ENCODE measurements around the gene CAPN14.

CAPN14 gene

GRCh38 chr2:31253356-31254131 lies 36.2 kb upstream of the CAPN14 start:
- ChIA-PET POLR2A (no interaction called here), CTCF (interaction anchor here (0.7 to 1.6 kb wide), 4 partner anchors 16 to 373 kb away, joined by 3 to 5 read pairs (median 3); no protein-coding TSS in a partner anchor)
- no peak overlapping the region for H3K4me3 ChIP-seq (ENCODE audit: low read depth, low read length)
- DNase-seq (ENCODE audit: low read depth, low spot score), result no peak
- TF ChIP-seq, protein P1, sequence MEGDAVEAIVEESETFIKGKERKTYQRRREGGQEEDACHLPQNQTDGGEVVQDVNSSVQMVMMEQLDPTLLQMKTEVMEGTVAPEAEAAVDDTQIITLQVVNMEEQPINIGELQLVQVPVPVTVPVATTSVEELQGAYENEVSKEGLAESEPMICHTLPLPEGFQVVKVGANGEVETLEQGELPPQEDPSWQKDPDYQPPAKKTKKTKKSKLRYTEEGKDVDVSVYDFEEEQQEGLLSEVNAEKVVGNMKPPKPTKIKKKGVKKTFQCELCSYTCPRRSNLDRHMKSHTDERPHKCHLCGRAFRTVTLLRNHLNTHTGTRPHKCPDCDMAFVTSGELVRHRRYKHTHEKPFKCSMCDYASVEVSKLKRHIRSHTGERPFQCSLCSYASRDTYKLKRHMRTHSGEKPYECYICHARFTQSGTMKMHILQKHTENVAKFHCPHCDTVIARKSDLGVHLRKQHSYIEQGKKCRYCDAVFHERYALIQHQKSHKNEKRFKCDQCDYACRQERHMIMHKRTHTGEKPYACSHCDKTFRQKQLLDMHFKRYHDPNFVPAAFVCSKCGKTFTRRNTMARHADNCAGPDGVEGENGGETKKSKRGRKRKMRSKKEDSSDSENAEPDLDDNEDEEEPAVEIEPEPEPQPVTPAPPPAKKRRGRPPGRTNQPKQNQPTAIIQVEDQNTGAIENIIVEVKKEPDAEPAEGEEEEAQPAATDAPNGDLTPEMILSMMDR (IDR thresholded peaks at IDR 0.05; ENCODE audit: insufficient read depth, low read length, missing control alignments), result no peak

DNA sequence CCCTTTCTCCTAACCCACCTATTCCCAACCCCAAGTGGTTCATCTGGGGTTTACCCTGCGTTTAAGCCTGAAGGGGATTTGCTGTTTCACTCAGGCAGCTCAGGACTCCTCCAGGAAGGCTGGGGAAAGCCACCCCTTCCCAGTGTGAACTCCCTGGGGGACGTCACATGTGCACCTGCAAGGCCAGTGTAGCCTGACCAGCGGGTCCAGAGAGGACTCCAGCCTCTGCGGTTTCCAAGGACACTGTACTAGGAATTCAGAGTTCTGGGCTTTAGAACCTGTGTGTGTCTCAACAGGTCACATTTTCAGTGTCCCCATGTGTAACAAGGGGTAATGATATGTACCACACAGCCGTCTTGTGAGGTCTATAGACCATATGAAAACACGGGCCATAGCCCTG lies 34.5 kb upstream of the CAPN14 start:
- ChIA-PET CTCF (no interaction called here), POLR2A (no interaction called here)
- H3K4me3 ChIP-seq (ENCODE audit: low read depth, low read length), result no peak overlapping the region
- TF ChIP-seq, protein P1 (IDR thresholded peaks at IDR 0.05; ENCODE audit: insufficient read depth, low read length, missing control alignments), result no peak
- no peak for DNase-seq (ENCODE audit: low read depth, low spot score)

GRCh38 chr2:31251018-31251417 lies 33.7 kb upstream of the CAPN14 start:
- no peak overlapping the region for H3K4me3 ChIP-seq (ENCODE audit: low read depth, low read length)
- ChIA-PET POLR2A (no interaction called here), CTCF (no interaction called here)
- DNase-seq (ENCODE audit: low read depth, low spot score), result no peak
- TF ChIP-seq, protein P1 (IDR thresholded peaks at IDR 0.05; ENCODE audit: insufficient read depth, low read length, missing control alignments), result no peak

DNA sequence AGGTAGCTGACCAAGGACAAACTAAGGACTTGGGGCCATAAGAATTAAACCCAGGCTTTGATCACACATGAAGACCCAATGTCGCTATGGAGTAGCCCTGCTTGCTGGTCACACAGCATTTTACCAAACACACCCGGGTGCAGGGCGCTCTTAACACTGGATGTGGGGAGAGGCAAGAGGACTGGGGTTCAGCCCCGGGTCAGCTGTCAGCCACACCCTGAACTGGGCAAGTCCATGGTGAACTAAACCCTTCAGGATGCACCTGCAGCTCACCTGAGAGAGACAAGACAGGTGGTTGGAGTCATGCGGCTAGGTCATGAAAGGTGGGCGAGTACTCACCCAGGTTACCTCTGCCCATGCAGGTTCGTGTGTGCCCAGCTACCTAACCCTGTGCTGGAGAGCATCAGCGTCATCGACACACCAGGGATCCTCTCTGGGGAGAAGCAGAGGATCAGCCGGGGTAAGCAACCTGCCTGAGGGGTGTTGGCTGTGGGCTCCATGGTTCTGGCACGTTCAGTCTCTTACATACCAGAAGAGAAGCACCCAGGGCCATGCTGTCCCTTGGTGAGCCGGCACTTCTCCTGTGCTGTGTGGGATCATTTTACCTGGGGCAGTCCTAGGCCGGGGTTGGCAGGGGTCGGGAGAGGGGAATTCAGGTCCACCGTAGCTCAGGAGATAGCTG lies 31.8 kb upstream of the CAPN14 start:
- TF ChIP-seq, protein P1 (IDR thresholded peaks at IDR 0.05; ENCODE audit: insufficient read depth, low read length, missing control alignments), result no peak
- no peak for DNase-seq (ENCODE audit: low read depth, low spot score)
- POLR2A ChIA-PET, result no interaction called here
- no peak overlapping the region for H3K4me3 ChIP-seq (ENCODE audit: low read depth, low read length)
- CTCF ChIA-PET, result interaction anchor here (1.6 kb wide), 1 partner anchor 10 kb away, joined by 3 read pairs; no protein-coding TSS in a partner anchor

GRCh38 chr2:31248139-31248538 lies 30.8 kb upstream of the CAPN14 start:
- DNase-seq (ENCODE audit: low read depth, low spot score), result no peak
- CTCF ChIA-PET, result no interaction called here
- POLR2A ChIA-PET, result no interaction called here
- TF ChIP-seq, protein P1 (IDR thresholded peaks at IDR 0.05; ENCODE audit: insufficient read depth, low read length, missing control alignments), result no peak
- no peak overlapping the region for H3K4me3 ChIP-seq (ENCODE audit: low read depth, low read length)

DNA sequence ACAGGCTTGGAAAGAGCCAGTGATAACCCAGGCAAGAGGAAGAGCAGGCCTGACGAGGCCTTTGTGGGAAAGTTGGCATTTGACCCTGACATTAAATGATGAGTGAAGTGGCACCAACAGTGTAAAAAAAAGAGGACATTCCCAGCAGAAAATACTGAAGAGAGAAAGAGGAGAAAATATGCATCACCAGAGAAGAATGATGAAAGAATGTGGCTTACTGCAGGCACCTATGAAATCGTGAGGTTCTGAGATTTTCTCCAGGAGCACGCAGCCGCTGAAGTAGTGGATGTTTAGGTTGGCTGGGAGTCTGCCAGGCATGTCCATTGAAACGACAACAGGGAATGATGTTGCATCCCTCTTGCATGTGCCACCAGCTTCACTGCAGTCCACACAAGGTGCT lies 30.4 kb upstream of the CAPN14 start:
- ChIA-PET POLR2A (no interaction called here), CTCF (no interaction called here)
- TF ChIP-seq, protein P1 (IDR thresholded peaks at IDR 0.05; ENCODE audit: insufficient read depth, low read length, missing control alignments), result no peak
- no peak for DNase-seq (ENCODE audit: low read depth, low spot score)
- H3K4me3 ChIP-seq (ENCODE audit: low read depth, low read length), result no peak overlapping the region
